Activated T-helper 2 cell treated with anti-CD3 and anti-CD28 coated beads, Interferon-gamma antibody, Interleukin-2, Interleukin-4, amounts not matched to agents 10 μg/mL and 5 μg/mL and 100 μg/mL, durations not matched to agents 14 hours and 24 hours and 36 hours (primary cell): Measurements from ENCODE around the gene GPR162. TPM values are rescaled to one million over a fixed set of nuclear protein-coding genes. Genes with fewer than 3 reads are reported as not detected.
"Not testable (repeated sequence)": the region's sequence is repeated elsewhere in the genome, so short reads cannot be mapped to it uniquely, and the experiment has no call there.

Source experiments
- DNase-seq: peaks from one replicate; pipeline ENCODE4 v3.0.0; 2021; ENCODE audit warnings: low spot score
- H3K27ac Mint-ChIP-seq: one replicate; pipeline ENCODE4 v1.8.0; 2021; ENCODE audit warnings: mixed read lengths
- H3K27me3 Mint-ChIP-seq: one replicate; pipeline ENCODE4 v1.8.0; 2021; ENCODE audit warnings: low read depth, mixed read lengths
- H3K36me3 Mint-ChIP-seq: one replicate; pipeline ENCODE4 v1.8.0; 2021; ENCODE audit warnings: low read depth, mixed read lengths
- H3K4me1 Mint-ChIP-seq: one replicate; pipeline ENCODE4 v1.8.0; 2021; ENCODE audit warnings: low read depth, mixed read lengths
- H3K4me3 Mint-ChIP-seq: one replicate; pipeline ENCODE4 v1.8.0; 2021; ENCODE audit warnings: low read depth, mild to moderate bottlenecking, moderate library complexity, mixed read lengths
- H3K9me3 Mint-ChIP-seq: one replicate; pipeline ENCODE4 v1.8.0; 2021; ENCODE audit warnings: mixed read lengths
- intact Hi-C: fragments of 100-400 bp; cut with micrococcal nuclease; formaldehyde crosslinking; loops from one replicate; pipeline ENCODE4 v1.15.1; 2023
- total RNA-seq: library from RNA; stranded (reverse); gene quantifications from 2 replicates; pipeline ENCODE4 v1.2.3, GENCODE V29; 2022

GPR162 gene
- total RNA-seq, 1 donor from 2014 or later = 0.11 TPM

DNA sequence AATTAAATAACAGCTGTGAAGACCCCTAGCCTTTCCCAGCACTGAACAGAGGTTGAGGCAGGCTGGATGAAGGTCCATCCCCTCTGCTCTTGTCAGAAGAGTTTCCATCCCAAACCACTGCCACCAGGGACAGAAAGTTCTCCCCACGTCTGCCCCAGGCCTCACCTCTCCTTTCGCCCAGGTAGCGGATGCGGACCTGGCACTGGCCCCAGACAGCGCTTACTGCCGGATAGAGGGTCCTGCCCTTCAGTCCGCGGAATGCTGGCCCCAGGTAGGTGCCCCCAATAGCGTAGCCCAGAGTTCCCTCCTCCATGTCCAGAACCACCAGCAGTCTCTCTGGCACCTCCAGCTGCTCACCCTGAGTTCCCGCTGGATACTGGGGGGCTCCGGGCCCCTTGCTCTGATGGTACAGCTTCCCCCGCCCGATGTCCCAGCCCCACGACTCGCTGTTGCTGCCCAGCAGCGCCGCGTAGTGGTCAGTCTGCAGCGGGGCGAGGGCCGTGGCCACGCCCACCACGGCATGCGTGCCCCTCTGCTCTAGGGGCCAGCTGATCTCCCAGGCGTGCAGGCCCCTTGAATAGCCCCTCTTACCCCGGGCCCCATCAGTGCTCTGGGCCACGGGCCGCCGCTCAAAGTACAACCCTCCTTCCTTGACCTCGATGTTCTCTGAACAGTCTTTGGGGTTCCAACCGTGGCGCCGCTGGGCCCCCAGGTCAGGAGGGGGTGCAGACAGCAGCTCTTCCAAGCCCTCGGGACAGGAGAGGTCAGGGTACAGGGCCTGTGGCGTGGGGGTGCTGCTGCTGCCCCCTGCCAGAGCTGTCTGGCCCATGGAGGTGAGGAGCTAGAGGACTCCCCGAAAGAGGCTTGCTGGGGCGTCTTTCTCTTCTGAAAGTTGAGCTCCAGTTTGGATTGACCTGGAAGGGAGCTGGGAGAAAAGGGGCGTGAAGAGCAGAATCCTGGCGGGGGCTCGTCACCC, 50.7 kb downstream of the GPR162 start:
- Mint-ChIP-seq H3K27ac (peak overlapping the region; percentile 84), H3K4me1 (peaks cover 53% of the 10 kb centered on the region), H3K36me3 (peaks cover 72% of the 10 kb centered on the region), H3K4me3 (peak overlapping the region; percentile 92), H3K27me3 (no peaks in the 10 kb centered on the region), H3K9me3 (no peaks in the 10 kb centered on the region)
- intact Hi-C loops = loop anchor here (1.0 to 2.0 kb wide), 5 partner anchors 19 to 80 kb away; partner anchors contain the start of genes ENO2, LRRC23 and USP5
- peak; percentile 83 for DNase-seq

- intact Hi-C loops = loop anchor here (1.0 to 2.0 kb wide), 5 partner anchors 18 to 79 kb away; partner anchors contain the start of genes ENO2, LRRC23 and USP5
- Mint-ChIP-seq H3K27ac (peak within 1 kb of the TSS; percentile 84), H3K4me3 (peak within 1 kb of the TSS; percentile 92), H3K4me1 (peaks cover 52% of the 10 kb centered on the region), H3K27me3 (no peaks in the 10 kb centered on the region), H3K9me3 (no peaks in the 10 kb centered on the region), H3K36me3 (peaks cover 67% of the 10 kb centered on the region)
- DNase-seq = peak; percentile 99
These were observed 51.7 kb downstream of the GPR162 start, which contains the start of gene SPSB2 for GRCh38 chr12:6873094-6874014. Gene SPSB2, minus strand, starts transcription at chr12:6873303. Its CDS starts 402 bp downstream, at chr12:6872901.

DNA sequence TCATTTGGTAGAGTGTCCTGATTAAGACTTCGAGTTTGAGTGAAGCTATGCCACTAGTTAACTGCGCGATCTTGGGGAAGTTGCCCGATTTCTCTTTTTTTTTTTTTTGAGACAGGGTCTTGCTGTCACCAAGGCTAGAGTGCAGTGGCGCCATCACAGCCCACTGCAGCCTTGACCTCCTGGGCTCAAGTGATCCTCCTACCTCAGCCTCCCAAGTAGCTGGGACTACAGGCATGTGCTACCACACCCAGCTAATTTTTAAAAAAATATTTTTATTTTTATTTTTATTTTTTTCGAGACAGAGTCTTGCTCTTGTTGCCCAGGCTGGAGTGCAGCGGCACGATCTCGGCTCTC, 52.4 kb downstream of the GPR162 start:
- H3K27me3 Mint-ChIP-seq, H3K9me3 Mint-ChIP-seq, intact Hi-C loops, DNase-seq: not testable (repeated sequence)
- H3K36me3 Mint-ChIP-seq = peaks cover 60% of the 10 kb centered on the region
- H3K27ac Mint-ChIP-seq = peak overlapping the region; percentile 83
- peaks cover 46% of the 10 kb centered on the region for H3K4me1 Mint-ChIP-seq
- peak overlapping the region; percentile 92 for H3K4me3 Mint-ChIP-seq

Other genes with a start within 250 kb of the GPR162 start
- gene CHD4, start 214.4 kb upstream of the GPR162 start, total RNA-seq = 343 and 351 TPM in 2 replicates
- gene LPAR5, start 185.9 kb upstream of the GPR162 start, total RNA-seq = 3.6 and 4.1 TPM in 2 replicates
- gene ACRBP, start 174.4 kb upstream of the GPR162 start, total RNA-seq = 1.2 and 1.5 TPM in 2 replicates
- 18.5 and 19.1 TPM in 2 replicates for gene ING4, start 158.7 kb upstream of the GPR162 start, total RNA-seq
- 73.7 and 75.4 TPM in 2 replicates for gene ZNF384, start 132.4 kb upstream of the GPR162 start, total RNA-seq
- gene PIANP, start 121.0 kb upstream of the GPR162 start, total RNA-seq = 0.18 TPM in 1 of 2 replicates, not detected in the other
- 33.0 and 35.6 TPM in 2 replicates for gene COPS7A, start 97.8 kb upstream of the GPR162 start, total RNA-seq
- gene MLF2, start 68.7 kb upstream of the GPR162 start, total RNA-seq = 162 and 172 TPM in 2 replicates
- 235 and 262 TPM in 2 replicates for gene PTMS, start 55.5 kb upstream of the GPR162 start, total RNA-seq
- gene LAG3, start 49.3 kb upstream of the GPR162 start, total RNA-seq = 215 and 223 TPM in 2 replicates
- gene CD4, start 32.3 kb upstream of the GPR162 start, total RNA-seq = 354 and 368 TPM in 2 replicates
- gene P3H3, start 6.6 kb downstream of the GPR162 start, total RNA-seq = 5.2 and 5.3 TPM in 2 replicates
- gene GNB3, start 19.1 kb downstream of the GPR162 start, total RNA-seq = 1.2 and 1.3 TPM in 2 replicates
- 41.6 and 42.1 TPM in 2 replicates for gene CDCA3, start 29.5 kb downstream of the GPR162 start, total RNA-seq
- gene USP5, start 30.3 kb downstream of the GPR162 start, total RNA-seq = 133 and 134 TPM in 2 replicates
- 1,708 and 1,711 TPM in 2 replicates for gene TPI1, start 45.7 kb downstream of the GPR162 start, total RNA-seq
- gene SPSB2, start 51.5 kb downstream of the GPR162 start, total RNA-seq = 3.7 and 4.1 TPM in 2 replicates
- gene LRRC23, start 83.0 kb downstream of the GPR162 start, total RNA-seq = 4.7 and 6.6 TPM in 2 replicates
- gene ENO2, start 92.8 kb downstream of the GPR162 start, total RNA-seq = 230 and 235 TPM in 2 replicates
- gene ATN1, start 106.1 kb downstream of the GPR162 start, total RNA-seq = 66.8 and 70.5 TPM in 2 replicates
- not detected in 2 replicates for gene RNU7-1, start 122.0 kb downstream of the GPR162 start, total RNA-seq
- gene C12orf57, start 122.2 kb downstream of the GPR162 start, total RNA-seq = 158 and 173 TPM in 2 replicates
- 250 and 252 TPM in 2 replicates for gene PTPN6, start 129.5 kb downstream of the GPR162 start, total RNA-seq
- gene PHB2, start 148.8 kb downstream of the GPR162 start, total RNA-seq = 381 and 391 TPM in 2 replicates
- gene EMG1, start 149.1 kb downstream of the GPR162 start, total RNA-seq = 104 and 112 TPM in 2 replicates
- gene LPCAT3, start 196.7 kb downstream of the GPR162 start, total RNA-seq = 30.9 and 34.0 TPM in 2 replicates
- 2.5 and 2.6 TPM in 2 replicates for gene C1S, start 238.9 kb downstream of the GPR162 start, total RNA-seq